Prostate gland (tissue), 2 donors: ENCODE results near the gene GFPT2. TPM values are rescaled to one million over a fixed set of nuclear protein-coding genes. Genes with fewer than 3 reads are reported as not detected.
A peak's percentile ranks its signal among the peaks of the same experiment; 100 is the strongest.

Source experiments
- DNase-seq: peaks from one replicate; pipeline ENCODE4 v3.0.0-alpha.2; 2019; ENCODE audit warnings: low spot score
- H3K27ac ChIP-seq, 2 donors: fragments of 200-600 bp; sonication (generic); 2 replicates each; pipeline ENCODE4 v1.5.1; 2017 to 2019
- H3K27me3 ChIP-seq: fragments of 200-600 bp; sonication (generic); replicated peaks from 2 replicates; pipeline ENCODE4 v1.5.1; 2019; ENCODE audit not compliant: insufficient read depth
- H3K36me3 ChIP-seq, 2 donors: fragments of 200-600 bp; sonication (generic); 1 replicate in 1 of 2; 2 replicates in 1 of 2; pipeline versions ENCODE4 v1.5.1 to v1.8.1; 2017 to 2019
- H3K4me1 ChIP-seq: fragments of 200-600 bp; sonication (generic); replicated peaks from 2 replicates; pipeline ENCODE4 v1.5.1; 2019
- H3K4me3 ChIP-seq, 2 donors: fragments of 200-600 bp; sonication (generic); 2 replicates each; pipeline ENCODE4 v1.5.1; 2017 to 2019
- H3K9me3 ChIP-seq: fragments of 200-600 bp; sonication (generic); 2 replicates; pipeline ENCODE4 v1.5.1; 2017
- POLR2A ChIP-seq: fragments of 450-650 bp; IDR thresholded peaks from one replicate; pipeline ENCODE4 v1.6.1; 2016; ENCODE audit warnings: antibody characterized with exemption, mild to moderate bottlenecking
- POLR2AphosphoS5 ChIP-seq: sonication (generic); formaldehyde crosslinking; IDR thresholded peaks from one replicate; pipeline ENCODE4 v1.6.1; 2017; ENCODE audit warnings: antibody characterized with exemption
- WGBS: methylation state at CpG from one replicate; pipeline ENCODE4 v1.1.5; 2018; 5-methylcytosine and 5-hydroxymethylcytosine counted together
- intact Hi-C: fragments of 100-400 bp; cut with DNase I; formaldehyde crosslinking; loops from one replicate; pipeline ENCODE4 v1.14.2; 2022
- total RNA-seq, 2 donors: library from RNA; depleted of rRNA; stranded (reverse); fragments of >200 nt; gene quantifications; one replicate each; pipeline ENCODE4 v1.1.0, GENCODE V29; 2016
- TF ChIP-seq, protein P1 (sequence below), 4 experiments: fragments of 200-600 bp in 2 of 4; fragments of 450-650 bp in 2 of 4; sonication (generic) in 2 of 4; IDR thresholded peaks; 1 replicate in 3 of 4; 2 replicates in 1 of 4; pipeline ENCODE4 v1.5.1; 2016 to 2019; ENCODE audit warnings: antibody characterized with exemption in 4 of 4, mild to moderate bottlenecking in 2 of 4, moderate library complexity in 2 of 4

GFPT2 gene
- total RNA-seq, 2 donors from 2014 or later = 3.2 to 14.0 TPM

DNA sequence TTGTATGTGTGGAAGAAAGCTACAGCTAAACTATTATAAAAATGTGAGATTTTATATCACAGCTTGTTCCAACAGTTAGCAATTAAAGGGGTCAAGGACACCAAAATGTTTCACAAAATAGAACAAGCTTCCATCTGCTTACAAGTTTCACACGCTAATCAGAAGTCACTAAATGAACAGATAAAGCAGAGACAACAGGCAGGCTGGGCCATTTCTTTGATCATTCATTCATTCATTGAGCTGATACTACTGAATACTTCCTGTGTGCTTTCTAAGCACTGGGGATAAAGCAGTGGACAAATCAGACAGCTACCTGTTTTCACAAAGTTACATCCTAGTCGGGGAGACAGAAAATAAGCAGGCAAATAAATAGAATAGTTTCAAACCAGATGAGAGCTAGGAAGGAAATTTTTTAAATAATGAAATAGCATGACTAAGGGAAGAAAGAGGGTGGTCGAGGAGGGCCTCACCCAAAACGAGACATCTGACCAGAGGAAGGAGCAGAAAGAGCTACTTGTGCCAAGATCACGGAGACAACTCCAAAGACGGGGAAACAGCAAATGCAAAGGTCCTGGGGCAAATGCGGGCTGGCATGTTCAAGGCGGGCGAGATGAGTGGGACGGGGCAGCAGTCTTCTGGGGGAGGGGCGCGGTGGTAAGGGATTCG, 62.4 kb downstream of the GFPT2 start:
- no peaks in the 10 kb centered on the region for H3K9me3 ChIP-seq
- H3K27ac ChIP-seq = no peak overlapping the region
- H3K4me1 ChIP-seq = peaks cover 4% of the 10 kb centered on the region
- peak overlapping the region; percentile 89 to 98 for H3K4me3 ChIP-seq
- TF ChIP-seq POLR2AphosphoS5 (no peak), POLR2A (no peak)
- TF ChIP-seq, protein P1, sequence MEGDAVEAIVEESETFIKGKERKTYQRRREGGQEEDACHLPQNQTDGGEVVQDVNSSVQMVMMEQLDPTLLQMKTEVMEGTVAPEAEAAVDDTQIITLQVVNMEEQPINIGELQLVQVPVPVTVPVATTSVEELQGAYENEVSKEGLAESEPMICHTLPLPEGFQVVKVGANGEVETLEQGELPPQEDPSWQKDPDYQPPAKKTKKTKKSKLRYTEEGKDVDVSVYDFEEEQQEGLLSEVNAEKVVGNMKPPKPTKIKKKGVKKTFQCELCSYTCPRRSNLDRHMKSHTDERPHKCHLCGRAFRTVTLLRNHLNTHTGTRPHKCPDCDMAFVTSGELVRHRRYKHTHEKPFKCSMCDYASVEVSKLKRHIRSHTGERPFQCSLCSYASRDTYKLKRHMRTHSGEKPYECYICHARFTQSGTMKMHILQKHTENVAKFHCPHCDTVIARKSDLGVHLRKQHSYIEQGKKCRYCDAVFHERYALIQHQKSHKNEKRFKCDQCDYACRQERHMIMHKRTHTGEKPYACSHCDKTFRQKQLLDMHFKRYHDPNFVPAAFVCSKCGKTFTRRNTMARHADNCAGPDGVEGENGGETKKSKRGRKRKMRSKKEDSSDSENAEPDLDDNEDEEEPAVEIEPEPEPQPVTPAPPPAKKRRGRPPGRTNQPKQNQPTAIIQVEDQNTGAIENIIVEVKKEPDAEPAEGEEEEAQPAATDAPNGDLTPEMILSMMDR (IDR thresholded peaks at IDR 0.05) = no peak
- DNase-seq = no peak
- H3K36me3 ChIP-seq = no peaks in the 10 kb centered on the region
- H3K27me3 ChIP-seq = no peaks in the 10 kb centered on the region
- 14% methylated on average over 13 of the region's 13 CpGs for WGBS
- intact Hi-C loops = no loop called here

DNA sequence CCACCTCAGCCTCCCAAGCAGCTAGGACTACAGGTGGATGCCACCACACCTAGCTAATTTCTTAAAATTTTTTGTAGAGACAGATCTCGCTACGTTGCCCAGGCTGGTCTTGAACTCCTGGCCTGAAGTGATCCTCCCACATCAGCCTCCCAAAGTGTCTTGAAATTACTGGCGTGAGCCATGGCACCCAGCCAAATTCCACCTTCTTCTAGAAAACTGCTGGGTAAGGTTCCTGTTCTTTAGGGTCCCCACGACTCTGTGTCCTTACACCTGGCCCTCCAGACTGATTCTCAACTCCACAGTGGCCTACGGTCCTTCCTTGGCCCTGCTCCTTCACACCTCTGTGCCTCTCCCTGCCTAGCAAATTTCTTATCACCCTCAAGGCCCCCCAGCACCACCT, 63.2 kb downstream of the GFPT2 start:
- TF ChIP-seq, protein P1 (IDR thresholded peaks at IDR 0.05) = no peak
- TF ChIP-seq POLR2A (no peak), POLR2AphosphoS5 (no peak)
- no peak overlapping the region for H3K27ac ChIP-seq
- no peak for DNase-seq
- intact Hi-C loops = no loop called here
- no peaks in the 10 kb centered on the region for H3K9me3 ChIP-seq
- no peaks in the 10 kb centered on the region for H3K36me3 ChIP-seq
- no peaks in the 10 kb centered on the region for H3K27me3 ChIP-seq
- peaks cover 4% of the 10 kb centered on the region for H3K4me1 ChIP-seq
- WGBS = 77% methylated on average over 5 of the region's 5 CpGs
- H3K4me3 ChIP-seq = no peak overlapping the region

GRCh38 chr5:180289433-180289832, 63.7 kb downstream of the GFPT2 start:
- DNase-seq = peak; percentile 56
- Histone ChIP-seq H3K4me1 (peaks cover 4% of the 10 kb centered on the region), H3K27me3 (no peaks in the 10 kb centered on the region), H3K4me3 (no peak overlapping the region), H3K27ac (no peak overlapping the region), H3K9me3 (no peaks in the 10 kb centered on the region), H3K36me3 (no peaks in the 10 kb centered on the region)
- TF ChIP-seq POLR2AphosphoS5 = peak; percentile 32
- TF ChIP-seq, protein P1 (IDR thresholded peaks at IDR 0.05) = no peak
- 31% methylated on average over 3 of the region's 3 CpGs for WGBS
- intact Hi-C loops = no loop called here

DNA sequence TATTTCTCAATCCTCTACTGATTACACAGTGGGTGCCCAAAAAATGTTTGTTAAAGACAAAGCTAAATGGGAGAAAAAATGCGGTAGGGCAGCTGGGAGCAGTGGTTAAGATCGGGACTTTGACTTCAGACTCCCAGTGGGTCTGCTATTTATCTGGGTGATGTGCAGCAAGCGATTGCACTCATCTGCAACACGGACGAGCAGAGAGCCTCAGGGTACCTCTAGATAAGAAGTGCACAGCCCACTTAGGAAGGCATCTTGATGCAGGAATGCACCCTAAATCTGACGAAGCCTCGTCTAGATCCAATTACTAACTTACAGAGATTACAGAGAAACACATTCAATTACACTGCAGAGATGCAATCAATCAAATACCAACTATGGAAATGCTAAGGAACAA, 65.3 kb downstream of the GFPT2 start:
- intact Hi-C loops = no loop called here
- no peak for DNase-seq
- WGBS = 78% methylated on average over 7 of the region's 7 CpGs

More for the DNA sequence above, 65.3 kb downstream of the GFPT2 start:
- no peaks in the 10 kb centered on the region for H3K9me3 ChIP-seq
- TF ChIP-seq, protein P1 (IDR thresholded peaks at IDR 0.05) = no peak
- TF ChIP-seq POLR2A (no peak), POLR2AphosphoS5 (no peak)
- H3K36me3 ChIP-seq = no peaks in the 10 kb centered on the region
- peaks cover 4% of the 10 kb centered on the region for H3K4me1 ChIP-seq
- no peaks in the 10 kb centered on the region for H3K27me3 ChIP-seq
- no peak overlapping the region for H3K4me3 ChIP-seq
- H3K27ac ChIP-seq = no peak overlapping the region
